Hematopoietic multipotent progenitor cell (in vitro differentiated cells): Measurements from ENCODE around the gene RBBP8. TPM values are rescaled to one million over a fixed set of nuclear protein-coding genes. Genes with fewer than 3 reads are reported as not detected.
A peak's percentile ranks its signal among the peaks of the same experiment; 100 is the strongest.
"Not testable (repeated sequence)": the region's sequence is repeated elsewhere in the genome, so short reads cannot be mapped to it uniquely, and the experiment has no call there.

Experiments used
- DNase-seq, 3 donors: peaks; one replicate each; pipeline ENCODE4 v3.0.0-alpha.2; 2011 to 2015; ENCODE audit warnings: low read depth in 2 of 3, low spot score in 2 of 3
- total RNA-seq: library from RNA; depleted of rRNA; stranded (reverse); fragments of >200 nt; gene quantifications from one replicate; pipeline ENCODE4 v1.2.3, GENCODE V29; 2012

Gene RBBP8
- total RNA-seq: 7.5 TPM

DNA sequence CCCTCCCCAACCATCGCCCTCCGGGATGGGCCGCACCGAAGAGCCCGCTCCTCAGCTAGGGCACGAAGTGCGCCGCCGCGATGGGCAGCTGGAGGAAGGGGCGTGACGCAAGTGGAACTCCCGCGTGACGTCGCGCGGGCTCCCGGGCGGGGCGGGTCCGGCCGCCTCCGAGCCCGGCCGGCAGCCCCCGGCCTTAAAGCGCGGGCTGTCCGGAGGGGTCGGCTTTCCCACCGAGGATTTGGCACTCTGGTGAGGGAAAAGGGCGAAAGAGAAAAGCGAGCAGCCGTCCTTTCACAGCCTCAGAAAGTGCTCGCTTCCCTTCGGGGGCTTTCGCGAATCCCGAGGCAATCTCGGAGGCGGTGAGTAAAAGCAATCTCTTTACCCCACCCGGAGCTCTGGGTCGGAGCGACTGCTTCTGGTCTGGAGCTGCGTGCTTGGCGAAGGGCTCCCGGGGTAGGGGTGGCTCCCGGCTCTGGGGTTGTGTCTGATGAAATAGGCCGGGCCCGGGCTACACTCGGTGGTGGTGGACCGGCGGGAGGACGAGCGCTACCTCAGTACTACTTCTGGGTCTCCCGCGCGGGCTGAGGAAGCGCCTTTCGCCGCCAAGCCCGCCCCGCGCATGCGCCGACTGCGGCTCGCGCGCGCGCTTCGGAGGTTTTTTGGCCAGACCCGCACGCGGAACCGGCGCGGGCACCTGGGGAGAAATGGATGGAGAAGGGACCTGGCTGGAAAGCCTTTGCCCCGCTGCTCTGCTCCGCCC lies at the start of gene RBBP8:
Gene RBBP8, plus strand, starts transcription at position 123 of the 760 bp plus-strand sequence. CDS start 3,524 bp downstream, outside the sequence.
- peak; percentile 66 to 86 (median 83) for DNase-seq

- DNase-seq: no peak
Measured at GRCh38 chr18:22883827-22884226, 49.3 kb upstream of the RBBP8 start.

DNA sequence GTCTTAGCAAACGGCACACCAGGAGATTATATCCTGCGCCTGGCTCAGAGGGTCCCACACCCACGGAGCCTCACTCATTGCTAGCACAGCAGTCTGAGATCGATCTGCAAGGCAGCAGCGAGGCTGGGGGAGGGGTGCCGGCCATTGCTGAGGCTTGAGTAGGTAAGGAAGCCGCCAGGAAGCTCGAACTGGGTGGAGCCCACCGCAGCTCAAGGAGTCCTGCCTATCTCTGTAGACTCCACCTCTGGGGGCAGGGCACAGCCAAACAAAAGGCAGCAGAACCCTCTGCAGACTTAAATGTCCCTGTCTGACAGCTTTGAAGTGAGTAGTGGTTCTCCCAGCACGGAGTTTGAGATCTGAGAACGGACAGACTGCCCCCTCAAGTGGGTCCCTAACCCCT lies 47.4 kb upstream of the RBBP8 start:
- DNase-seq: not testable (repeated sequence)

DNA sequence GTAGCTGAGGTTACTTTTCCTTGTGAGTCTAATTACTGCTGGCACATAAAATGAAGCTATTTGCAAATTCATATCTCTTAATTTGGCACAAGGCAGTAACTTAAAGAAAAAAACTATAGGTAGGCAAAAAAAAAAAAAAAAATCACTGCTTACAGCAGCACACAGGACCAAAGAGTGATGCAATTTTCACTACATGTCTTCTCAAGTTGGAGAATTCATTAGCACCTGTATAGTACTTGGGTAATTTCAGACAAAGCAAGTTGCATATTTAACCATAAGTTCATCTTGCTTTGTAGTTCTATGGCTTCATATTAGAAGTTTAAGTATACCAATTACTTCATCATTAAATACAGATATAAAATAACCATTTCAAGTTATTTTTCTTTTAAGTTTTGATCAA lies 33.7 kb upstream of the RBBP8 start:
- DNase-seq: no peak

- no peak for DNase-seq
Measured at GRCh38 chr18:22900558-22901238, 32.4 kb upstream of the RBBP8 start.

DNA sequence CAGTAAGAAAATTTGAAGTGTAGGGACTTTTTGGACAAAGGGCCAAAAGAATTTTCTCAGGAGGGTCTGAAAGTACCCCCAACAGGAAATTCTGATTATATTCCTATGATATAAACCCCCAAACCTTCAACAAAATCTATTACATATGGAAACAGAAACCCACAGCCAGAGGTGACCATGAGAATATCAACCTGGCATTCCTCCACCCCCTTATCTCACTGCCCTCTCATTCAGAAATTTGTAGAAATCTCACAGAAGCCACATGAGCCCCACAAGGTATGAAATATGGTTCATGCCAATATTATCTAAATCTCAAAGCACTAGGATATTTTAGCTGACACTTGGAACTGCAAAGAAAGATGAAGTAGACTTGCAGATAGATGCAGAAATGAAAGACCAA lies 31.0 kb upstream of the RBBP8 start:
- no peak for DNase-seq

DNA sequence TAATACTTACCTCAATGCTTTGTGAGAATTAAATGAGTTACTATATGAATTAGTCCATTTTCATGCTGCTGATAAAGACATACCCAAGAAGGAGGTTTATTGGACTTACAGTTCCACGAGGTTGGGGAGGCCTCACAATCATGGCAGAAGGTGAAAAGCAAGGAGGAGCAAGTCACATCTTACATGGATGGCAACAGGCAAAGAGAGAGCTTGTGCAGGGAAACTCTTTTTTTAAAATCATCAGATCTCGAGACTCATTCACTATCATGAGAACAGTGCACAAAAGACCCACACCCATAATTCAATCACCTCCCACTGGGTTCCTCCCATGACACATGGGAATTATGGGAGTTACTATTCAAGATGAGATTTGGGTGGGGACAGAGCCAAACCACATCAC lies 29.9 kb upstream of the RBBP8 start:
- DNase-seq: not testable (repeated sequence)

DNA sequence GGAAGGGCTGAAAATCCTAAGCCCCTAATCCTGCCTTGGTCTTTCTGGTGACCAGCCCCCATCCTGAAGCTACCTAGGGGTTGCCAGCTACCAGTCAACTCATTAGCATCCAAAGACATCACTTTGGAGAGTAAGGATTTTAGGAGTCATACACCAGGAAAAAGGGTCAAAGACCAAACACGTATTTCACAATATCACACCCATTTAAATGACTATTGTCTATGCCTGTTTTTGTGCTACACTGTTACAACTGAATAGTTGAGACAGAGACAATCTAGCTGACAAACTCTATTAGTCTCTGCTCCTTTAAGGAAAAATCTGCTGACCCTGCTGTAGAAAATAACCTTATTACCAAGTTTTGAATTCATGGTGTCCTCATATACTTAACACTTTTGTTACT lies 21.0 kb upstream of the RBBP8 start:
- no peak for DNase-seq

DNA sequence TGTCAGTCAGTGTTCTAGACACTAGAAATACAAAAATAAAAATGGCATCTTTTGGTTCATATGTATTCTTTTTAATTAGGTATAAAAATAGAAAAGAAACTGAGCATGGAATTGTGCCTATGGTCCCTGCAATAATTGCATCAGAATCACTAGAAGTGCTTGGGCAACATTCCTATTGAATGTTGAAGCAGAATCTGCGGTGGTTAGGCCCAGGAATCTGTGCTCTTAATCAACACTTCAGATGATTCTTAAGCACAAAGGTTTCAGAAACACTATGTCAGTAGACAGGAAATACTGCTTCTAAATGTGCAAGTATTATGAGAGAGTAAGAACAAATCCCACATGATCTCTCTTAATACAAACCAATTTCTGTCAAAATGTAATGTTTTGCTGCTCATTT lies 20.3 kb upstream of the RBBP8 start:
- no peak for DNase-seq

- no peak for DNase-seq
Measured at GRCh38 chr18:22913861-22914260, 19.3 kb upstream of the RBBP8 start.

DNA sequence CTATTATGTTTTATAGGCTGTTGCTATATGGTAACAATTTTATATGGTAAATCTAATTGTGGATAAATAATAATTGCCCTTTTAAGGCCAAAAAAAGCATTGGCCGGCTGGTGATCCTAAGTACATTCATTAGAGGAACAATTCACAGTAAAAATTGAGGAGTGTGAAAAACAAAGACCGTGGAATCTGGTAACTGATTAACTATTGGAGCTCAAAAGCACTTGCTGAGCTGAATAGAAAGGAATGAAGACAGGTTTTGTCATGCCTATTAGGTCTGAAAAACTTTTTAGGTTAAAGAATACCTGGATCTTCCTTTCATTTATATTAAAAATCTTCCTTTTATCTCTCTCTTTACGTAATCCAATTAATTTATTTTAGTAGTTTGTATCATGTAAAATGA lies 18.5 kb upstream of the RBBP8 start:
- DNase-seq: no peak

DNA sequence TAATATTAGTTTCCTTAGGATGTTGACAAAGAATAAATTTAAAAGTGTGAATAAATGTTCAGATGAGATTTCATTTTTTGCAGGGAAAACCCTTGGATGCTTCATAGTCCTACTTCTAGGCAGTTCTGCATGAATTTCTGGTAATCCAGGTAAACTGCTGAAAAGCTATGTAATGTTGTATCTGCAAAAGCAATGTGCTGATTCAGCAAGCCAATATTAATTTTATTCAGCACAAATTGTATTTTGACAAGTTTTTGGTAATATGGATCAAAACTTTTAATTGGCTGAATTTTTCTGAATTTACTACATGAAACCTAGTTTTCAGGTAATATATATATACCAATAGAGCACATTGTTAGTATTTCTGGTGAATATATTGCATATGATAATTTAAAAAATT lies 17.8 kb upstream of the RBBP8 start:
- DNase-seq: no peak

DNA sequence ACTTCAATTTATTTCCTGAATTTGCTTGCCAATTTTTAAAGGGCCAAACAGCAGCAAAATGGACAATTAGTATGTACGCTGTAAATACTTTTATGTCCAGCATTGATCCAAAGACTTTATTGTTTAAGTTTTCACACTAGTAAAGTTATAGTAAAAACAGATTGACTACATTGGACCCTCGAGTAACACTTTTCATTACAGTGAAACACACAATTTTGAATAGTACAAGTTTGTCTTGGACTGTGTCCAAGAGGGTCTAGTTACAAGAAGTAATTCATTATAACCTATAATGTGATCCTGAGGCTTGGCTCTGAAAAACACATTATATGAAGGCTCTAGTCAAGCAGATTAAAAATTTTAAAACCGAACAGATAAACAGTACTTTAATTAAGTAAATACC lies 11.4 kb upstream of the RBBP8 start:
- DNase-seq: no peak

DNA sequence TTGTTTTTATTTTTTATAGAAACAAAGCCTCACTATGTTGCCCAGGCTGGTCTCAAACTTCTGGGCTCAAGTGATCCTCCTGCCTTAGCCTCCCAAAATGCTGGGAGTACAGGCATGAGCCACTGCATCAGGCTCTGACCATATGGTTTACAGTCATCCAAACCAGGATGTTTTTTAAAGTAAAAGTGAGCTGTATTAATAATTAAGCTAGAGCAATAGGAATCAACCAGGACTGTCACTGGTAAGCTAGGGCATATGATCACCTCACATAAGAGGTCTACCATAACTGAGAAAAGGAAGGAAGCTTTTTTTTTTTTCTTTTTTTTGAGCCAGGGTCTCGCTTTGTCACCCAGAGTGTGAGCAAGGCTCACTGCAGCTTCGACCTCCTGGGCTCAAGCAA lies 8.5 kb upstream of the RBBP8 start:
- no peak for DNase-seq

- no peak for DNase-seq
Measured at GRCh38 chr18:22926454-22926853, 6.7 kb upstream of the RBBP8 start.

GRCh38 chr18:22928339-22928738 lies 4.8 kb upstream of the RBBP8 start:
- DNase-seq: no peak

DNA sequence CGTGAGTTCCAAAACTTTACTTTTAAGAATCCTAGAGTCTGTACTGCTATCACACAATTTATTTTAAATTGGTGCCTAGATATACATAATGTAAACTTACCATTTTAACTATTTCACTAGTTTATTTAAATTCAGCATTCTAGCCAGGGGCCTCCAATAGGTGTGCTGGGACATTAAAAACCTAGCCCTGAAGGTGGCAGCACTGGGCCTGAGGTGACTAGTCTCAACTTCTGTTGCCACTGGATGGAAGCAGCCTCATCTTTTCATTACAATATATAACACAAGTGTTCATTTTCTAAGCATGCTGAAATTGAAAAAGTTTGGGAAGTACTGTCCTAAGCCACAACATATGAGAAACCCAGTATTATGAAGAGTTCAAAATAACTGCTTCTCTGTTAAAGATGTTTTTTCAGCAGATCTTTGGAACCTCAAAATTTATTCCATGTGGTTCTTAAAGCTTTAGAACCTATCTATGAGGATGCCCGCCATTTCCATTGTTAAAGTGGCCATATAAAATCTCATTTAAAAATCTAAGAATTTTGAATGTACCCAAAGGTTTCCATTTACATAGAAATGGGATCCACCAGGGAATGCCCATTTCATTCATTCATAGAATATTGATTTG lies 2.9 kb upstream of the RBBP8 start:
- peak; percentile 49 to 86 (median 69) for DNase-seq

DNA sequence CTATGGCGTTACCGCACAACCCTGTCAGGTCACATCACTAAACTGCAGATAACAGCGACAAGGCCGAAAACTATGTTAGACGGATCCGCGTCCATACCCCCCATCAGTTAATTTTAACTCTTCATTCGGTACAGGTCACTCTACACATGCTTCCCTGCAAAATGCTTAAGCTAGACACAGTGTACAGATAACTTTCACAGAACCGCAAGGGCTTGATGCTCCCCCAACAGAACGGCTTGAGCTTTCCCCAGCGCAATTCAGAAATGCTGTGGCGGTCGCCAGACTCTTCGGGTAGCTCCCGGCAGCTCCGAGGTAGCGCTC lies 283 bp upstream of the RBBP8 start:
- DNase-seq: peak in 1 of 3 donors; percentile 4

DNA sequence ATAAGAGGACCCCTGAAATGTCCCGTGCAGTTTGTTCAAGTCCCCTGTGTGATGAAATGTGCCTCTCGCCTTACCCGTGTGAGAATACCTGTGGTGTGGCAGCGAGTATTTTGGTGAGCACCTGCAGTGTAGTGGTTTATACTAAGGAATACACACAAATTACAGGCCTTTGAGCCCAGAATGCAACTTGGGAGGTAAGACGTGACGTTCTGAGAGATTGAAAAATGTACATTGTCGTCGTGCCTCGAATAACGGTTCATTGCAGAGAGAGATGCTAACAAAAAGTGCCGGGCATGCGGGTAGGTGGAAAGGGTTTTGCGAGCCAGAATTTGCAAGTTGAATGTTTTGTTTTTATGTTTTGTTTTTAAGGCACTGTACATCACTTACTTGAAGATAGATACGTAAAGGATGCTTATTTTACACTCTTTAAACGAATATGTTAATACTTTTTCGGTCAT lies 867 bp downstream of the RBBP8 start:
- no peak for DNase-seq

DNA sequence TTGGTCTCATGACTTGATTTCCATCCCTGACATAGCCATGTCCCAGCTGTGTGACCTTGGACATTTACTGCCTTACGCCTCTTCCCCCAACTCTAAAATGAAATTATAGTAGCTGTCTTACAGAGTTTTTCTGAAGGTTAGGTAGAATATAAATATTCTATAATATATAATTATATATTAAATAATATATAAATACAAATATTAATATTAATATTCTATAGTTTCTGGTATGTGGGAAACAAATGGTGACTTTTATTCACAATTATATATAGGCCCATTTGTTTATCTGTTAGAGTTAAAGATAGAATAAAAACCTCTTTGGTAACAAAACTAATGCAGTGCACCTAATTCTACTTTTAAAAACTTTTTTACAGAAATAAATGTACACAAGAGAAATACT lies 1.7 kb downstream of the RBBP8 start:
- DNase-seq: no peak

- peak in 1 of 3 donors; percentile 14 for DNase-seq
Measured at GRCh38 chr18:22935431-22935830, 2.3 kb downstream of the RBBP8 start.

DNA sequence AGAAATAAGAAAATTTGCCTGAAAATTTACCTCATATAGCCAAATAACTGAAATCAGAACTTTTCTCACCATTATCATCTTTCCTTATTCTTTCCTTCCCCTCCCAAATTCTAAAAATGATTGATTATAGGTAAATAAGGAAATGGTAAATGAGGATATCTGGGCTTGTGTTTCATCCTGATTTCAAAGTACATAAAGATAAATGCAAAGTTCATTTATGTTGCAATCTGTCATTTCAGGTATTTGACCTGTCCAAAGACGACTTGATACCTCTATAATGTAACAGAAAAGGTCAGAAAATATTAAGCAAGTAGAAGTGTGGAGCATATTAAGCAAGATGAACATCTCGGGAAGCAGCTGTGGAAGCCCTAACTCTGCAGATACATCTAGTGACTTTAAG lies 3.4 kb downstream of the RBBP8 start:
- no peak for DNase-seq
